NT2/D1 (cell line): ENCODE data around the gene WDR7.

Source experiments
- SUZ12 ChIP-seq: IDR thresholded peaks from 2 replicates; pipeline ENCODE4 v1.6.1; 2011; ENCODE audit not compliant: insufficient read length, insufficient read depth; ENCODE audit errors: extremely low read depth
- YY1 ChIP-seq: IDR thresholded peaks from 2 replicates; pipeline ENCODE4 v1.6.1; 2011; ENCODE audit not compliant: insufficient read length, insufficient read depth
- ZNF274 ChIP-seq: IDR thresholded peaks from 2 replicates; pipeline ENCODE4 v1.6.1; 2011; ENCODE audit warnings: mild to moderate bottlenecking, low read depth, low read length

DNA sequence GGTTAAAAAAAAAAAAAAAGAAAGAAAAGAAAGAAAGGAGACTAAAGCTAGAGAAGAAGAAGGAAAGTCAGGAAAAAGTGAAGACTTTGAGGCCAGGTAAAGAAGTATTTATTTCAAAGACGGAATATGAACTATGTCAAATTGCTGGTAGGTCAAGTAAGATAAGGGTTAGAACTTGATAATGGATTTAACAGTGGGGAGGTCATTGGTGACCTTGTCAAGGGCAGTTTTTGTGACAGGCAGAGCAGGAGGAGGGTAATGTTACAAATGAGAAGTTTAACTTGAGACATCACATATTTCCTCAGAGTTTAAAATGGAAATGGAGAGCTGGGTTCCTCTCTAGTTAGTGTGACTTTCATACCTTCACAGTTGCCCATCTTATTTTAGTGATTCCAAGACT is 9.5 kb downstream of the WDR7 start:
- TF ChIP-seq YY1: no peak
- TF ChIP-seq ZNF274: no peak
- TF ChIP-seq SUZ12: no peak
